Activated CD8-positive, alpha-beta memory T cell treated with anti-CD3 and anti-CD28 coated beads, Interleukin-2, amount 10 ng/mL, durations not matched to agents 7 days and 5 days (primary cell): ENCODE data around the gene FASN. TPM values are rescaled to one million over a fixed set of nuclear protein-coding genes. Genes with fewer than 3 reads are reported as not detected.

ENCODE experiments used
- ATAC-seq: fragments of 150-1000 bp; cut with Tn5 transposase; one replicate; pipeline ENCODE4 v1.10.0; 2021; ENCODE audit warnings: moderate library complexity
- CTCF ChIA-PET: fragments of 350-600 bp; sonication (Branson Sonifier 250); formaldehyde crosslinking; loops from one replicate; lab custom pipeline; 2021; ENCODE audit warnings: antibody characterized with exemption; lab: Charles Lee
- DNase-seq: peaks from one replicate; pipeline ENCODE4 v3.0.0-alpha.2; 2020
- H3K27ac Mint-ChIP-seq: one replicate; pipeline ENCODE4 v1.8.0; 2021; ENCODE audit warnings: mild to moderate bottlenecking, mixed read lengths
- H3K27me3 Mint-ChIP-seq: one replicate; pipeline ENCODE4 v1.8.0; 2021; ENCODE audit warnings: mixed read lengths
- H3K36me3 Mint-ChIP-seq: one replicate; pipeline ENCODE4 v1.8.0; 2021; ENCODE audit warnings: mild to moderate bottlenecking, mixed read lengths
- H3K4me1 Mint-ChIP-seq: one replicate; pipeline ENCODE4 v1.8.0; 2021; ENCODE audit warnings: mixed read lengths
- H3K4me3 Mint-ChIP-seq: one replicate; pipeline ENCODE4 v1.8.0; 2021; ENCODE audit warnings: mild to moderate bottlenecking, moderate library complexity, mixed read lengths
- H3K9me3 Mint-ChIP-seq: one replicate; pipeline ENCODE4 v1.8.0; 2022; ENCODE audit warnings: low read depth, mixed read lengths
- total RNA-seq, 2 experiments: library from RNA; stranded (reverse); gene quantifications; one replicate each; pipeline ENCODE4 v1.2.3, GENCODE V29; 2021

Gene FASN
- total RNA-seq, 2 experiments from 2014 or later, result 229 to 277 TPM

- CTCF ChIA-PET, result no interaction called here
- no peak for DNase-seq
- H3K4me3 Mint-ChIP-seq, result no peak overlapping the region
- H3K27ac Mint-ChIP-seq, result no peak overlapping the region
- ATAC-seq, result no peak
- peaks cover 13% of the 10 kb centered on the region for H3K4me1 Mint-ChIP-seq
- no peaks in the 10 kb centered on the region for H3K36me3 Mint-ChIP-seq
- H3K9me3 Mint-ChIP-seq, result no peaks in the 10 kb centered on the region
- no peaks in the 10 kb centered on the region for H3K27me3 Mint-ChIP-seq
Observed at GRCh38 chr17:82062984-82063368, 35.1 kb downstream of the FASN start.

- Mint-ChIP-seq H3K27ac (no peak overlapping the region), H3K9me3 (no peaks in the 10 kb centered on the region), H3K4me3 (no peak overlapping the region), H3K27me3 (no peaks in the 10 kb centered on the region), H3K36me3 (no peaks in the 10 kb centered on the region), H3K4me1 (peaks cover 13% of the 10 kb centered on the region)
- CTCF ChIA-PET, result no interaction called here
- DNase-seq, result no peak
- ATAC-seq, result no peak
Observed at GRCh38 chr17:82062076-82062983, 35.7 kb downstream of the FASN start.

- H3K4me3 Mint-ChIP-seq, result no peak overlapping the region
- H3K36me3 Mint-ChIP-seq, result no peaks in the 10 kb centered on the region
- peaks cover 10% of the 10 kb centered on the region for H3K4me1 Mint-ChIP-seq
- CTCF ChIA-PET, result no interaction called here
- no peak for ATAC-seq
- no peak for DNase-seq
- no peak overlapping the region for H3K27ac Mint-ChIP-seq
- H3K9me3 Mint-ChIP-seq, result no peaks in the 10 kb centered on the region
- H3K27me3 Mint-ChIP-seq, result no peaks in the 10 kb centered on the region
Observed at GRCh38 chr17:82061047-82061925, 36.8 kb downstream of the FASN start.

DNA sequence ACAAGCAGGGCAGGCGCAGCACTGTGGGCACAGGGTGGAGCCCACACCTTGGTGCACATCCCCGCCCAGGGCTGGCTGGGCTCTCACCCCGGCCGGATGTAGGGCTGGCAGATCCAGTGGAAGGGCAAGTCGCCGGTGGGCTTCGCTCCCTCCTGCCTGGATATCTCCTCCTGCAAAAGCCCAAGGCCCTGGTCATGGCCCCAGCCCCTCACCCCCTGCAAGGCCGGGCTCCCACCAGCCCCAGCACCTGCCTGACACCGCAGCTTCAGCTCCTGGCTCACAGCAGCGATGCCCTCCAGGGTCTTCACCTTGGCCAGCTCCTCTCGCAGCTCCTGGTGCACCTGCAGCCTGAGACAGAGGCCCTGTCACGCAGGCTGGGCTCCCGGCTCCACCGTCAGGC lies 37.4 kb downstream of the FASN start:
- Mint-ChIP-seq H3K27me3 (no peaks in the 10 kb centered on the region), H3K27ac (no peak overlapping the region), H3K9me3 (no peaks in the 10 kb centered on the region), H3K4me3 (no peak overlapping the region), H3K36me3 (no peaks in the 10 kb centered on the region), H3K4me1 (peaks cover 8% of the 10 kb centered on the region)
- DNase-seq (no peak), ATAC-seq (no peak)
- CTCF ChIA-PET, result no interaction called here

DNA sequence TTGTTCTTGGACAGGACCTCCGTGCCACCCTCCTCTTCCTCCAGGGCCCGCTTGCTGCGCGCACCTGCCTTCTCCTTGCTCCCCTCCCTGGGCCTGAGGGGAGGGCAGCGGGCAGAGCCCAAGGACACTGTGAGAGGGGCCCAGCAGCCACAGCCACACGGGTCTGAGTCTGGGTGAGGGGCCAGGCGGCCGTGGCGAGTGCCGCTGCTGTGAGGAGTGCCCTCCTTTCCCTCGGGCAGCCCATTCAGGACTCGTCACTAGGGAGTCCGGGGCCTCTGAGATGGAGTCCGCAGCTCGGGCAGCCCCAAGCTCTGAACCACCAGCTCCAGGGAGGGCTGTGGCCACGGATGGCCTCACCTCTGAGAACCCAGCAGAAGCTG lies 38.0 kb downstream of the FASN start:
- ATAC-seq, result no peak
- Mint-ChIP-seq H3K27me3 (no peaks in the 10 kb centered on the region), H3K4me1 (peaks cover 11% of the 10 kb centered on the region), H3K9me3 (no peaks in the 10 kb centered on the region), H3K27ac (no peak overlapping the region), H3K4me3 (no peak overlapping the region), H3K36me3 (peaks cover under 1% of the 10 kb centered on the region)
- CTCF ChIA-PET, result no interaction called here
- DNase-seq, result no peak

DNA sequence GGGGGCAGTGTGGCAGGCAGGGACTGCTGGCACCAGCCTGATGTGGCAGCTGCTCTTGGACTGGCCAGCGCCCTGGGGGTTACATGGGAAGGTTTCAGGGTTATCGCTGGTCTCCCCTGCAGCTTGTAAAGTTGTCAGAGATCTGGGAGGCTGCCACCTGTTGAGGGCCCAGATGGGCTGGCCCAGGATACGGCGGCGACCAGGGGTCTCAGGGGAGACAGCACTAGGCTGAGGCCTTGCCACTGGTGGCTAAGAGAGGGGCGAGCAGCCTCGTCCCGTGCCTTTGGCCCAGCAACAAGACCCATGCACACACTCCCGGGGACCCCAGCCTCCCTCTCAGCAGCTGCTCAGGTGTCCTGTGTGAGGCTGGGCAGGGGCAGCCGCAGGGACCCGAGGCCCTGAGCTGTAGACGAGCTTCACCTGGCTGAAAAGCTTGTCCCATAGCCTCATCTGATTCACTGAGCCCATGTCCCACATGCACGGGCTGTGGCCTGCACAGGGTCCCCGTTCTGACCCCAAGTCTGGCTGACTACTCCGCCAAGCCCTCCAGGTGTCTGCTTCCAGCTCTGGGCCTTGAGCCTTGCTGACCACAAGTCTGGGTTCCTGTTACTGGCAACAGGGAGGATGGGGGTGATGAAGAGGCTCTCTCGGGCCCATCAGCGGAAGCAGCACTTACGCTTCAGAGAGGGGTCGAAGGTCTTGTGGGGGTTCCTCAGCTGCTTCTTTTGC lies 38.6 kb downstream of the FASN start:
- no peak for ATAC-seq
- CTCF ChIA-PET, result no interaction called here
- Mint-ChIP-seq H3K4me3 (no peak overlapping the region), H3K27me3 (no peaks in the 10 kb centered on the region), H3K4me1 (peaks cover 12% of the 10 kb centered on the region), H3K9me3 (no peaks in the 10 kb centered on the region), H3K36me3 (peaks cover 3% of the 10 kb centered on the region), H3K27ac (no peak overlapping the region)
- DNase-seq, result no peak

- H3K4me1 Mint-ChIP-seq, result peaks cover 7% of the 10 kb centered on the region
- peaks cover 3% of the 10 kb centered on the region for H3K36me3 Mint-ChIP-seq
- H3K9me3 Mint-ChIP-seq, result no peaks in the 10 kb centered on the region
- no peak for DNase-seq
- CTCF ChIA-PET, result no interaction called here
- ATAC-seq, result no peak
- H3K4me3 Mint-ChIP-seq, result no peak overlapping the region
- no peaks in the 10 kb centered on the region for H3K27me3 Mint-ChIP-seq
- no peak overlapping the region for H3K27ac Mint-ChIP-seq
Observed at GRCh38 chr17:82058855-82059249, 39.2 kb downstream of the FASN start.

GRCh38 chr17:82058230-82058854 lies 39.7 kb downstream of the FASN start:
- Mint-ChIP-seq H3K27me3 (no peaks in the 10 kb centered on the region), H3K4me3 (no peak overlapping the region), H3K4me1 (peaks cover 11% of the 10 kb centered on the region), H3K27ac (no peak overlapping the region), H3K9me3 (no peaks in the 10 kb centered on the region), H3K36me3 (peaks cover 3% of the 10 kb centered on the region)
- CTCF ChIA-PET, result no interaction called here
- DNase-seq (no peak), ATAC-seq (no peak)

DNA sequence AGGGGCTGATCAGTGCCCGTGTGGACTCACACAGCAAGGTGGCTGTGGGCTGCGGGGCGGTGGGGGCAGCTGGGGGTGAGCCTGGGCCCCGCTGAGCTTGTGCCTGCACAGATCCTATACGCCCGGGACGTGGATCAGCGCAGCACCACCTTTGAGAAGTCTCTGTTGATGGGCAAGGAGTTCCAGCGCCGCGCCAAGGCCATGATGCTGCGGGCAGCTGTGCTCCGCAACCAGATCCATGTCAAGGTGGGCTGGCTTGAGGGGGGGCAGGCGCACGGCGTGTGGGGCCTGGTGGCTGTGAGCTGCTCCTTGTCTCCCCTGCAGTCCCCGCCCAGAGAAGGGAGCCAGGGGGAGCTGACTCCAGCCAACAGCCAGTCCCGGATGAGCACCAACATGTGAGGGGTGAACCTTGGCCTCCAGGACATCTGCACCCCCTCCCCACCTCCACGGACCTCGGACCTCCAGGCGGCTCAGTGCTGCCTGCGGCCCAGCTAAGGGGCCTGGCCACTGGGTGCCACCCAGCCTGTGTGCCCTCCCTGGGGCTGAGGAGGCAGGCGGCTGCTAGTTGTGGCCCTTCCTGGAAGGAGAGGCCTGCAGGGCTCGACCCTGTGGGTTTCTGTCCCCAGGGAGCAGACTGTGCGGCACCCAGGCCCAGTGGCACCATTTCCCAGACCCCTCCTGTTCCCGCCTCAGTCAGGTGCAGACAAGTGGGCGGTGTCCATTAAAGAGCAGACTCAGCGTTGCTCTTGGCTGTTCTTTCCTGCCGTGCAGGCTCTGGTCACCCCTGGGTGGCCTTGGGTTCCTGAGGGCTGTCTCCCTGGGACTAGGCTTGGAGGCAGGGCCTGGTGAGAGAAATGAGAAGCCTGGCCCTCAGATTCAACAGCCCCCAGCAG lies 41.1 kb downstream of the FASN start:
- Mint-ChIP-seq H3K4me3 (no peak overlapping the region), H3K9me3 (no peaks in the 10 kb centered on the region), H3K36me3 (peaks cover 3% of the 10 kb centered on the region), H3K4me1 (peaks cover 18% of the 10 kb centered on the region), H3K27ac (no peak overlapping the region), H3K27me3 (no peaks in the 10 kb centered on the region)
- DNase-seq, result no peak
- CTCF ChIA-PET, result interaction anchor here (1.5 kb wide), 1 partner anchor 26 kb away, joined by 4 read pairs; no protein-coding TSS in a partner anchor
- ATAC-seq, result no peak

GRCh38 chr17:82055965-82056728 lies 41.9 kb downstream of the FASN start:
- ATAC-seq, result no peak
- CTCF ChIA-PET, result interaction anchor here (1.5 kb wide), 1 partner anchor 26 kb away, joined by 4 read pairs; no protein-coding TSS in a partner anchor
- no peak for DNase-seq
- no peaks in the 10 kb centered on the region for H3K27me3 Mint-ChIP-seq
- no peaks in the 10 kb centered on the region for H3K9me3 Mint-ChIP-seq
- H3K36me3 Mint-ChIP-seq, result peaks cover 3% of the 10 kb centered on the region
- no peak overlapping the region for H3K4me3 Mint-ChIP-seq
- no peak overlapping the region for H3K27ac Mint-ChIP-seq
- peaks cover 18% of the 10 kb centered on the region for H3K4me1 Mint-ChIP-seq

DNA sequence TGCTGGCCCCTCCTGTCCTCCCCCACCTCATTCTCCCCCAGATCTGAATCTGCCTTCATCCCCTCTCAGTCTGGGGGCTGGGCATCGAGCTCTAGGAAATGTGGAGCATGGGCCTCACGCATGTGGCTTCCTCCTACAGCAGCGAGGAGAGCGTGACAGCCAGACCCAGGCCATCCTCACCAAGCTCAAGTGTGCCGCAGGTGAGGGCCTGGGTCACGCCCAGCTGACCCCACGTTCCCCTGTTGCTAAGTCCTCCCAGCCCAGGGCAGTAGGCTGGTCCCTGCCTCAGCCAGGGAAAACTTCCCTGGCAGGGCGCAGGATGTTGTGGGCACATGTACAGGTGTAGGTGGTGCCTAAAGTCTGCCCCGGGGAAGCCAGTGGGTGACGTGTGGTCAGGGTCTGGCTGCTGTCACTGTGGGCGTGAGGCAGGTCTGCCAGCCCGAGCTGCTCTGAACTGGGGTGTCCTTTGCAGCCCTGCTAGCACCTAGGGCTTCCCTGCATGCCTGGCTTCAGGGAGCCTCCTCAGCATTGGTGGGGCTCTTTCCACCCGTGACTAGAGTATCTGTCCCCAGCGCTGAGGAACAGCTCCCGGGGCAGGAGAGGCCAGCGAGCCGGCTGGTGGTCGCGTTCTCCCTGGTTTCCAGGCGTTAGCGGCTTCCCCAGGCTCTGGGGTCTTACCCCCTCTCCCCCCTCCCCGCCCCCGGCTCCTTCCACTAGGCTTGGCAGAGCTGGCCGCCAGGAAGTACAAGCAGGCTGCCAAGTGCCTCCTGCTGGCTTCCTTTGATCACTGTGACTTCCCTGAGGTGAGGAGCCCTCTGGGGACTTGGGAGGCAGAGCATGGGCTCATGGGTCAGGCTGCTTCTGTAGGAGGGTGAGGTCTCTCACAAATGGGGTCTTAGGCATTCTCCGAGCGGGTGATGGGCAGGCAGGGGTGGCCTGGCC lies 42.7 kb downstream of the FASN start:
- ATAC-seq (no peak), DNase-seq (no peak)
- Mint-ChIP-seq H3K4me3 (no peak overlapping the region), H3K27ac (no peak overlapping the region), H3K9me3 (no peaks in the 10 kb centered on the region), H3K36me3 (peaks cover 3% of the 10 kb centered on the region), H3K4me1 (peaks cover 25% of the 10 kb centered on the region), H3K27me3 (no peaks in the 10 kb centered on the region)
- CTCF ChIA-PET, result interaction anchor here (1.5 kb wide), 1 partner anchor 25 kb away, joined by 4 read pairs; no protein-coding TSS in a partner anchor
